Nephron (organoid): Measurements from ENCODE around the gene FBXO8.
"Not testable (repeated sequence)": the region's sequence is repeated elsewhere in the genome, so short reads cannot be mapped to it uniquely, and the experiment has no call there.

ENCODE experiments used
- H3K27ac Mint-ChIP-seq, 3 experiments: 2 replicates each; pipeline ENCODE4 v1.8.0; 2020; ENCODE audit warnings: mixed read lengths in 3 of 3, mild to moderate bottlenecking in 2 of 3, moderate library complexity in 1 of 3
- H3K27me3 Mint-ChIP-seq: 2 replicates; pipeline ENCODE4 v1.8.0; 2021; ENCODE audit warnings: low read depth, mild to moderate bottlenecking, moderate library complexity, mixed read lengths
- H3K36me3 Mint-ChIP-seq: 2 replicates; pipeline ENCODE4 v1.8.0; 2020; ENCODE audit warnings: low read depth, mixed read lengths
- H3K4me1 Mint-ChIP-seq: 2 replicates; pipeline ENCODE4 v1.8.0; 2020; ENCODE audit warnings: mixed read lengths
- H3K4me3 Mint-ChIP-seq, 3 experiments: 2 replicates each; pipeline ENCODE4 v1.8.0; 2020; ENCODE audit warnings: mild to moderate bottlenecking in 3 of 3, mixed read lengths in 3 of 3, moderate library complexity in 2 of 3
- H3K9me3 Mint-ChIP-seq: 2 replicates; pipeline ENCODE4 v1.8.0; 2020; ENCODE audit warnings: mixed read lengths
- TF ChIP-seq, protein P1 (sequence below), 3 experiments: fragments of 200-600 bp; sonication (generic); IDR thresholded peaks; one replicate each; pipeline ENCODE4 v1.5.0; 2021; ENCODE audit warnings: antibody characterized with exemption in 3 of 3; ENCODE audit not compliant: unreplicated experiment in 3 of 3

The FBXO8 gene

DNA sequence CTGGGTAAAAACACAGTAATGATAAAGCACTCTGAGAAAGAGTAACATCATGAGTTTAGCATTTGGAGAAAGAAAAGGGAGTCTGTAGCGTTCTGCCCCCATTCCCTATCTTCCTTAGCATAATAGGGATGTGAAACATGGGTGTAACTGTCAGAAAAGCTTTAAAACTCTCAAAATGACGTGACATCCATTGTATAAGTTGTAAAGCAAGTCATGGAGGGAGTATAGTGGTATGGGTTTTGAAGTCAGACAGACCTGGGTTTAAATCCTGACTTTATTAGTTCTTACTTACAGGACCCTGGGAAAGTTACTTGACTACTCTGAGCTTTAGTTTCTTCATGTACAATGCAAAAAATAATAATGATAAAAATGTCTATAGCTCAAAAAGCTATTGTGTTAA is 17.1 kb downstream of the FBXO8 start:
- no peaks in the 10 kb centered on the region for H3K27me3 Mint-ChIP-seq
- peaks cover 5% of the 10 kb centered on the region for H3K4me1 Mint-ChIP-seq
- no peak overlapping the region for H3K4me3 Mint-ChIP-seq
- no peak overlapping the region for H3K27ac Mint-ChIP-seq
- no peaks in the 10 kb centered on the region for H3K36me3 Mint-ChIP-seq
- TF ChIP-seq, protein P1, sequence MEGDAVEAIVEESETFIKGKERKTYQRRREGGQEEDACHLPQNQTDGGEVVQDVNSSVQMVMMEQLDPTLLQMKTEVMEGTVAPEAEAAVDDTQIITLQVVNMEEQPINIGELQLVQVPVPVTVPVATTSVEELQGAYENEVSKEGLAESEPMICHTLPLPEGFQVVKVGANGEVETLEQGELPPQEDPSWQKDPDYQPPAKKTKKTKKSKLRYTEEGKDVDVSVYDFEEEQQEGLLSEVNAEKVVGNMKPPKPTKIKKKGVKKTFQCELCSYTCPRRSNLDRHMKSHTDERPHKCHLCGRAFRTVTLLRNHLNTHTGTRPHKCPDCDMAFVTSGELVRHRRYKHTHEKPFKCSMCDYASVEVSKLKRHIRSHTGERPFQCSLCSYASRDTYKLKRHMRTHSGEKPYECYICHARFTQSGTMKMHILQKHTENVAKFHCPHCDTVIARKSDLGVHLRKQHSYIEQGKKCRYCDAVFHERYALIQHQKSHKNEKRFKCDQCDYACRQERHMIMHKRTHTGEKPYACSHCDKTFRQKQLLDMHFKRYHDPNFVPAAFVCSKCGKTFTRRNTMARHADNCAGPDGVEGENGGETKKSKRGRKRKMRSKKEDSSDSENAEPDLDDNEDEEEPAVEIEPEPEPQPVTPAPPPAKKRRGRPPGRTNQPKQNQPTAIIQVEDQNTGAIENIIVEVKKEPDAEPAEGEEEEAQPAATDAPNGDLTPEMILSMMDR (IDR thresholded peaks at IDR 0.05; ENCODE audit: unreplicated experiment in 3 of 3): no peak
- no peaks in the 10 kb centered on the region for H3K9me3 Mint-ChIP-seq

DNA sequence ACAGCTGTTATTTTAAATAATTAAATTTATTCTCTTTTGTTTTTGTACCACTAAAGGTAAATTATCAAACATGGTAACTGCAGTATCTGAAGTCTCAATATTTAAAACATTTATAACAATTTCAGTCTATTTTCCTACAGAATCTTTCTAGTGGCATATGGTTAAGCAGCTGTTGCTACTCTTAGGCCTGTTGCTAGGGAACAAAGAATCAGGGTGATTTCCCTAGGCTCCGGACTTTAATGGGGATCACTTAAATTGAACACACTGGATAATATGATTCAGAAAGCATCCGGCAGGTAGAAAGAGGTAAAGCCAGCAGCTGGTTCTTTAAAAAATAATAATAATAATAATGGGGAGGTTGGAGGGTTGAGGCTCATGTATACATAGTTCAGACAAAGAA is 17.6 kb downstream of the FBXO8 start:
- Mint-ChIP-seq H3K27me3 (no peaks in the 10 kb centered on the region), H3K4me3 (no peak overlapping the region), H3K36me3 (no peaks in the 10 kb centered on the region), H3K9me3 (no peaks in the 10 kb centered on the region), H3K27ac (no peak overlapping the region), H3K4me1 (peaks cover 5% of the 10 kb centered on the region)
- TF ChIP-seq, protein P1 (IDR thresholded peaks at IDR 0.05; ENCODE audit: unreplicated experiment in 3 of 3): no peak

DNA sequence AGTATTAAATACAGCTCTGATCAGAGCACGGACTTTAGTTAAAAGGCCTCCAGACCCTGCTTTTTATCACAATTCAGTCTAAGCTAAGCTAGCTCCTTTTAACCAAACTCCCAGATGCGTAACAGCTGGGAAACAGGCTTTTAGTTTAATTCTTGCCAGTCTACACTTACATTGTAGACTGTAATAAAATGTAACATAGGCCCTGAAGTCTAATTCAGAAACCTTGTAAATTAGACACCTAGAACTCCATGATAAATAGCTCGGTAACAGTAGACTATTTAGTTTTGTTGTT is 20.1 kb downstream of the FBXO8 start:
- no peaks in the 10 kb centered on the region for H3K27me3 Mint-ChIP-seq
- no peak overlapping the region for H3K27ac Mint-ChIP-seq
- H3K4me1 Mint-ChIP-seq: peaks cover 10% of the 10 kb centered on the region
- H3K9me3 Mint-ChIP-seq: no peaks in the 10 kb centered on the region
- no peaks in the 10 kb centered on the region for H3K36me3 Mint-ChIP-seq
- TF ChIP-seq, protein P1 (IDR thresholded peaks at IDR 0.05; ENCODE audit: unreplicated experiment in 3 of 3): no peak
- no peak overlapping the region for H3K4me3 Mint-ChIP-seq

DNA sequence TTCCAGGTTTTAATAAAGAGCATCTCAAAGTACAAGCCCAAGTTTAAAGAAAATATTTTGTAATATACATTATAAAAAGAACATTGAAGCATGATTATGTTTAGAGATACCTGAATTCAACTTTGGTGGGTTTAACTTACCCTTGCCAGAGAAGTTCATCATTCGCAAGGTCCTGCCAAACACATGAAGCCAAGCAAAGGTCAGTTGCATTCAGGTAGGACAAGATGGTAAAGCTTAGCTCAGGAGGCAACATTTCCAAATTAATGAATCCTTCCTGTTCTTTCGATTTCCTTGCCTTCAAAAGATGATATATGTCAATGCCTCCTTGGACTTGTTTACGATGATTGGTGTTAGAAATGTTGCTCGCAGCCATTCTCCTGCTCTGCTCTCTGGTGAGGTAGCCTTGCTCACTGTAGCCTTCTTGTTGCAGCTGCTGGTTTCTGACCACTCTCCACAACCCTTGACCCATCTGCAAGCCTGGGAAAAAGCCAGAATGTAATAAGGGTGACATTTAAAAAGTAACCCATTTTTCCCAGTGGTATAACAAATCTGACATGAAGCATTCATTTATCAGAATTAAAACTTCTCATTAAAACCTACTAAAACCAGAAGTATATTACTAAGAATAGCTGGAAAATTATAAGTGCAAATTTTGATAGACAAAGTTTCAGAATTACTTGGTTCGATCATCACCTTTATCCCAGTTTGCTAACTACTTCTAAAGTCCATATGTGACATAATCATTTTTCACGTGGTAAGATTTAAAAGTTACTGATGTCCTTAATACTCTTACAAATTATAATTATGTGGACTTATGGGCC is 20.6 kb downstream of the FBXO8 start:
- TF ChIP-seq, protein P1 (IDR thresholded peaks at IDR 0.05; ENCODE audit: unreplicated experiment in 3 of 3): no peak
- no peaks in the 10 kb centered on the region for H3K9me3 Mint-ChIP-seq
- H3K4me3 Mint-ChIP-seq: no peak overlapping the region
- no peaks in the 10 kb centered on the region for H3K27me3 Mint-ChIP-seq
- H3K4me1 Mint-ChIP-seq: peaks cover 10% of the 10 kb centered on the region
- no peaks in the 10 kb centered on the region for H3K36me3 Mint-ChIP-seq
- H3K27ac Mint-ChIP-seq: no peak overlapping the region

DNA sequence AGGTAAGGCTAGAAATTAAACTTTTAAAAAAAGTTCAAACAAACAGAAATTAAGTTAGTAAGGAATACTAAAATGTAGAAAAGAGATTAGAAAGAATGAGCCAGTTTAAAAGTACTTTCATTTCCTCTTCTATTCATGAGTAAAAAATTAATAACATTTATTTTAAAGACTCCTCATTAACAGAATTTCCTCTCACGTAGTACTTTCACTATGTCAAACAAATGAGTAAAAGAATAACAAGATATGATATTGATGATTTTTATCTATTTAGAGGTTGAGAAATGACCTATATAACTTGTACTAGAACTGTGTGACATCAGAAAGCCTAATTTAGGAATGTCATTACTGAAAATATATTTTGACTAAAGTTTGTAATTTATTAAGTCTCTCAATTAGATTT is 22.0 kb downstream of the FBXO8 start:
- H3K4me1 Mint-ChIP-seq: peaks cover 14% of the 10 kb centered on the region
- H3K9me3 Mint-ChIP-seq, H3K4me3 Mint-ChIP-seq, H3K27ac Mint-ChIP-seq, H3K27me3 Mint-ChIP-seq, H3K36me3 Mint-ChIP-seq: not testable (repeated sequence)

DNA sequence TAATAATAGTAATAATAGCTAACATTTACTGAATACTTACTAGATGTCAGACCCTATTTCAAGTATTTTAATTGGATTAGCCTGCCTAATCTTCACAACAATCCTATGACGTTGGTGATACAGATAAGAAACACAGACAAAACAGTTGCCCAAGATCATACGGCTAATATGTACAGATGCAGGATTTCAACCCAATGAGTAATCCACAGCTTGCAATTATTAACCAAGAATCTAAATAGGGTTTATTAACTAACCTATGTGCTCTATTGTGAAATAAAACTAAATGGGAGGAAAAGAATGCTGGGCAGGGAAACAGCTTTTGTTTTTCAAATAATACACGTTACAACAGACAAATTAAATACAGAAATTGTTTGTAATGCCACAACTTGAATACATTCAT is 23.4 kb downstream of the FBXO8 start:
- Mint-ChIP-seq H3K4me1 (peaks cover 22% of the 10 kb centered on the region), H3K27ac (peak overlapping the region; percentile 63 to 74 (median 70))

More for the DNA sequence above, 23.4 kb downstream of the FBXO8 start:
- Mint-ChIP-seq H3K9me3 (no peaks in the 10 kb centered on the region), H3K4me3 (no peak overlapping the region), H3K27me3 (no peaks in the 10 kb centered on the region), H3K36me3 (no peaks in the 10 kb centered on the region)
- TF ChIP-seq, protein P1 (IDR thresholded peaks at IDR 0.05; ENCODE audit: unreplicated experiment in 3 of 3): no peak
